Measurements from ENCODE around the gene SPNS2. TPM values are rescaled to one million over a fixed set of nuclear protein-coding genes. Genes with fewer than 3 reads are reported as not detected.

Gene SPNS2
- total RNA-seq, 1 experiment from 2014 or later = 0.08 TPM

DNA sequence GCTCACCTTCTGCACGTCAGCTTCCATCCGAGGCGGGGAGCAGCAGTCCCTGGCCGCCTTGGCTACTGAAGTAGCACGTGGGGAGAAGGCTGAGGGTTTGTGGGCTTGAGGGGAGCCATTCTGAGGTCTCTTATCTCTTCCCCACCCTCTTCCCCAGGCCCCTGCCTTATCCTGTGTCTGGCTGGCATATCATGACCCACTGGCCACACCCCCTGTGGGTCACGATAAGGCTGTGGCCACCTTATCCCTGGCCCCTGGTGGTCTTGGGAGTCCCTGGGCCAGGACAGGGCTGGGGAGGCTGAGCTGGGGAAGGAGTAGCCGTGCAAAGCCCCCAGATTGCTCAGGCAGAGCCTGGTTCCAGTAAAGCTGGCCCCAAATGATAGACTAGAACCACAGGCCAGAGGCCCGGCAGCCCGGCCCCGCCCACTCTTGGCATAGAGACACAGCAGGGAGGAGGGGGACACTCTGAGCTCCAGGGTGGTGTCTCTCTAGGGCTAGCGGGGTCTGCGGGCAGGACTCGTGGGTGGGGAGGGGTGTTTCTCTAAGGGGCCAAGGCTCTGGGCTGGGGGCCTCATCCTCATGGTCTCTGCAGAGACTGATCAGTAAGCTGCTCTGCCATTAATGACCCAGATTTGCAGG, 7.6 kb downstream of the SPNS2 start:
- H3K4me1 ChIP-seq = no peaks in the 10 kb centered on the region

DNA sequence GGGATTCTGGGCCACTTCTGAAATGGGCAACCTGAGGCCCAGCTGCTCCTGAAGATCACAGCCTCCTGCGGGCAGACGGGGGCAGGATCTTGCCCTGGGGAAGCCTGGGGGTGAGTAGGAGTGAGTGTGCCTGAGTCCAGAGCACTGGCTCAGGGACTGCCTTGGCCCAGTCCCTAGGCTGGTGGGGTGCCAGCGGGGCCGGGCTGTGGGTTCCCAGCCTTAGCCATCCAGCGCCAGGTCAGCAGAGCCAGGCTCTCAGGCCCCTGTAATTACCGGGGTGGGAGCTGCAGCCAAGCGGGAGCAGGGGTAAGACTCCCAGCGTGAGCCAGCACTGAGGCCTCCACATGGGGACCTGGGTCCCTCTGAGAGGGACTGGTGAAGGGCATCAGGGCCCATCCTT, 8.2 kb downstream of the SPNS2 start:
- H3K27me3 ChIP-seq = no peaks in the 10 kb centered on the region
- H3K4me3 ChIP-seq = no peak overlapping the region
- no peak for DNase-seq
- H3K9me3 ChIP-seq (replicated peaks) = no peaks in the 10 kb centered on the region
- no peaks in the 10 kb centered on the region for H3K4me1 ChIP-seq
- no peaks in the 10 kb centered on the region for H3K36me3 ChIP-seq
- H3K27ac ChIP-seq = no peak overlapping the region

More for the DNA sequence above, 7.6 kb downstream of the SPNS2 start:
- no peak for DNase-seq
- Histone ChIP-seq H3K36me3 (no peaks in the 10 kb centered on the region), H3K4me3 (no peak overlapping the region), H3K27ac (no peak overlapping the region), H3K27me3 (no peaks in the 10 kb centered on the region), H3K9me3 (replicated peaks) (no peaks in the 10 kb centered on the region)

DNA sequence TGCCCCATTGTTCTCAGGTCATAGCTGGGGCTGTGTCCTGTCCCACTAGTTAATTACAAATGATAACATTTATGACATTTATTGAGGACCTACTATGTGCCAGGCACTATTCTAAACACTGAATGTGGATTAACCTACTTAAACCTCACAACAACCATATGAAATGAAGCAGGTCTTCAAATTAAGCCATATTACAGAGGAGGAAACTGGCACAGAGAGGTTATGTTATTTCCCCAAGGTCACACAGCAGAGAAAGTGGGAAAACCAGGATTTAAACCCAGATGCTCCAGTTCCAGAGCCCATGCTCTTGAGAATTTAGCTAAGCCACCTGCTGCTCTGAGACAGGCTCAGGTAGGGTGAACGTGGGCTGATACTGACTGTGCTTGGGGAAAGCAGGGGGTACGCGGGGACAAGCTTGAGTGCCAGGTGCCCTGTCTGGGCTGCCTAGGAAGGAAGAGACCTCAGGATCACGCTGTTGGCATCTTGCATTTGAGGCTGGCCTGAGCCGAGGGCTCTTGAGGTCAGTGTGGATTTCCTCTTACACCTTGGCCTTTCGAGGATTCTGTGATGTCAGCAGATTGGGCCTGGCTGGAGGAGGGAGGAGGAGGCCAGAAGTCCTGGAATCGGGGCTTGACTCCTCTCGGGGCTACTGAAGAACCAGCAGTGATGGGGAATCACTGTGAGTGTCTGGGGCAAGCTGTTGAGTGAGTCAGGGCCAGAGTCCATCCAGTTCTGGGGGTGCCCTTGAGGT, 8.9 kb downstream of the SPNS2 start:
- no peaks in the 10 kb centered on the region for H3K4me1 ChIP-seq
- no peaks in the 10 kb centered on the region for H3K9me3 ChIP-seq (replicated peaks)
- H3K27ac ChIP-seq = no peak overlapping the region
- no peaks in the 10 kb centered on the region for H3K36me3 ChIP-seq
- no peaks in the 10 kb centered on the region for H3K27me3 ChIP-seq
- H3K4me3 ChIP-seq = no peak overlapping the region
- DNase-seq = no peak

DNA sequence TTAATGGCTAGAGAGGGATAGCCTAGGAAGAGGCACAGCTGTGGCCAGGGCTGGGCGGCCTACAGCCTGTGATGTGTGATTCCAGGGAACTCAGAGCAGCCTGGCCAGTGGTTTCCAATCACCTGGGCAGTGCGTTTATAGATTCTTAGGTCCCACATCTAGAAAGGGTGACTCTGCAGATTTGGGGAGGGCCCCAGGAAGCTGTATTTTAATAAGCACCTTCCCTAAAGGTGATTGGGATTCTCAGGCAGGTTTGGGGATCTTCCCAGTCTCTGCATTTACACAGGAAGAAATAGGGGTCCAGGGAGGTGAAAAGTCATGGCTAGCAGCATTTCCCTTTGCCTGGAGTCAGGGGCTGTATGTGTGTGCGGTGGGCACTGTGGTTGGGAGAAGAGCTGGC, 9.5 kb downstream of the SPNS2 start:
- Histone ChIP-seq H3K27me3 (no peaks in the 10 kb centered on the region), H3K4me1 (no peaks in the 10 kb centered on the region), H3K27ac (no peak overlapping the region), H3K9me3 (replicated peaks) (no peaks in the 10 kb centered on the region), H3K36me3 (no peaks in the 10 kb centered on the region), H3K4me3 (no peak overlapping the region)
- no peak for DNase-seq

DNA sequence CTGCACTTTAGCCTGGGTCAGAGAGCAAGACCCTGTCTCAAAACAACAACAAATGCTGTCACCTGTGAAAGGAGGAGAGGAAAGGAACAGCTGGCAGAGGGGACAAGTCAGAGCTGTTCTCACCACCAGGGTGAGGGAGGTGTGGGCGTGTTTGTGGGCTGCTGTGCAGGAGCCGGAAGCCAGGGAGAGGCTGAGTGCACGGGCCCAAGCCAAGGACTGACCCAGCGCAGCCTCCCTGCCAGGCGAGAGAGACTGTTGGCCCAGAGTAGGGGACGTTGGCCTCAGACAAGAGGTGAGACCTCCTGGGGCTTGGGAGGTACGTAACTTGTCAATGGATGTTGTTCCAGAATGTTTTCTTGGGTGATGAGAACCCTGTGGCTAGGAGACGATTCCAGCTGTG, 10.7 kb downstream of the SPNS2 start:
- no peaks in the 10 kb centered on the region for H3K36me3 ChIP-seq
- H3K27me3 ChIP-seq = no peaks in the 10 kb centered on the region
- no peak overlapping the region for H3K4me3 ChIP-seq
- H3K27ac ChIP-seq = no peak overlapping the region
- no peaks in the 10 kb centered on the region for H3K9me3 ChIP-seq (replicated peaks)
- DNase-seq = no peak
- H3K4me1 ChIP-seq = no peaks in the 10 kb centered on the region

DNA sequence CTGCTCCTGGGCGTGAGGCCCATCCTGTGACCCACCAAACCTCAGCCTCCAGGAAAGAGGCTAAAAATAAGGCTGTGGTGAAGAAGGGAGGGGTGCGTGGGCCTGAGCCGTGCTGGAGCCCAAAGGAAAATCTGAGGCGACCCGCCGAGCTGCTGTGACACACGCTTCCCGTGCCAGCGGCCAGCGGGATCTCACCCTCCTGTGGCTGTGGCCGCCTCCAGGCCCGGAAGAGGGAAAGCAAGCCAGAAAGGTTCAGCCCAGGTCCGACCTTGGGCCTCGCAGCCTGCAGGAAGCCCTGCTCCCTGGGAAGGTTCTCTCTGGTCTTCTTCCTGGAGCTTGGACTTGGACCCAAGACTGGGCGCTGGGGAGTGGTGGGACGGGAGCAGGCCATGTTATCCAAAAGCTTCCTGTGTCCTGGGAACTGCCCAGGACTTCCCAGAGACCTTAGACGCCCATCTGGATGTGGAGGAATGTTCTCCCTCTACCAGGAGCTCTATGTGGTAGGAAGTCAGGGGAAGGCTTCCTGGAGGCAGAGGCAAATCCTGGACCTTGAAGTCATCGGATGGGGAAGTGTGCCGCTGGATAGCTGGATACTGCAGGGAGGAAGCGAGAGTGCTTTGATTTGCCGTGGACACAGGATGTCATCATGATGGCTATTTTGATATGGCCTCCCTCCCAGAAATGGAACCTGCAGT, 11.4 kb downstream of the SPNS2 start:
- Histone ChIP-seq H3K27me3 (no peaks in the 10 kb centered on the region), H3K4me1 (no peaks in the 10 kb centered on the region), H3K4me3 (no peak overlapping the region), H3K36me3 (no peaks in the 10 kb centered on the region), H3K27ac (no peak overlapping the region), H3K9me3 (replicated peaks) (no peaks in the 10 kb centered on the region)
- DNase-seq = no peak

DNA sequence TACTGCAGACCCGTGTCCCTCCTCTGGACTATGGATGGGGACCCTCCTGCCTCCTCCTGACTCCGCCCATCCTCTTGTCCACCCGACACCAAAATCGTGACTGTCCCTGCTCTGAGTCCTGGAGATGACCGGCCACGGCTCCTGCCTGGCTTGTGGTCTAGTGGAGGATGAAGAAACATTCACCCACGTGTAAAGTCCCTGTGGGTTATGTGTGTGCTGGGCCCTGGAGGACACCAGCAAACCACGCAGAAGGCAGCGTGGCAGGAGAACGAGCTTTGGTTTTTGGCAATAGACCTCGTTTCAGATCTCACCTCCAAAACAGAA, 11.9 kb downstream of the SPNS2 start:
- Histone ChIP-seq H3K36me3 (no peaks in the 10 kb centered on the region), H3K27me3 (no peaks in the 10 kb centered on the region), H3K27ac (no peak overlapping the region), H3K4me3 (no peak overlapping the region), H3K9me3 (replicated peaks) (no peaks in the 10 kb centered on the region), H3K4me1 (no peaks in the 10 kb centered on the region)
- DNase-seq = no peak

DNA sequence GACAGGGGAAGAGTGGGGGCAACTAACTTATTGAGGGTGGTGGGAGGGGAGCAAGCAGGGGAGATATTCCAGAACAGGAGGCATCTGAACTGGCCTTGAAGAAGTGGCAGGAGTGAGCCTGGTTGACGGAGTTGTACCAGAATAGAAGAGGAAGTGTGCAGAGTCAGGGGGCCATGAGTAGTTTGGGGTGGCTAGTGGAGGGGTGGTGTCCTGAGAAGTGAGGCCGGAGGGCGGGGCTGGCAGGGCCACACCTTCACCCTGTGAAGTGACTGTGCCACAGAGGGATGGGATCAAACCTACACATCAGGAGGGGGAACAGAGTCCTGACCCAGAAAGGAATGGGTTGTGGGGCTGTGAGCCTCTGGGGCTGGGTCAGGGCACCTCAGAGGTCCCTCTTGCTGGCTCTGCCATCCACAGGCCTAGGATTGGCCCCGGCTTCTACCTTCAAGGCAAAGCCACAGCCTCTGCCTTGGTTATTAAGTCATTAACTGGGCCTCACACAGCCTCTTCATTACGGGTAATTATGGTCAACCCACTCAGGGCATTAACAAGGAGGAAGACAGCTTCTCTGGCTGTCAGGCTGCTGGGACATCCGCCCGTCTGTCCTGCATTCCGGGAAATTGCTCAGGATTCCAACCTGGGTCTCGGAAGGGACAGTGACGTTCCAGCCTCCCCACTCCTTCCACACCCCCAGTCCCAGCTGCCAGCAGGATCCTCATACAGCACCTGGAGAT, 12.7 kb downstream of the SPNS2 start:
- Histone ChIP-seq H3K4me3 (no peak overlapping the region), H3K36me3 (no peaks in the 10 kb centered on the region), H3K4me1 (no peaks in the 10 kb centered on the region), H3K27ac (no peak overlapping the region), H3K9me3 (replicated peaks) (no peaks in the 10 kb centered on the region), H3K27me3 (no peaks in the 10 kb centered on the region)
- DNase-seq = no peak

DNA sequence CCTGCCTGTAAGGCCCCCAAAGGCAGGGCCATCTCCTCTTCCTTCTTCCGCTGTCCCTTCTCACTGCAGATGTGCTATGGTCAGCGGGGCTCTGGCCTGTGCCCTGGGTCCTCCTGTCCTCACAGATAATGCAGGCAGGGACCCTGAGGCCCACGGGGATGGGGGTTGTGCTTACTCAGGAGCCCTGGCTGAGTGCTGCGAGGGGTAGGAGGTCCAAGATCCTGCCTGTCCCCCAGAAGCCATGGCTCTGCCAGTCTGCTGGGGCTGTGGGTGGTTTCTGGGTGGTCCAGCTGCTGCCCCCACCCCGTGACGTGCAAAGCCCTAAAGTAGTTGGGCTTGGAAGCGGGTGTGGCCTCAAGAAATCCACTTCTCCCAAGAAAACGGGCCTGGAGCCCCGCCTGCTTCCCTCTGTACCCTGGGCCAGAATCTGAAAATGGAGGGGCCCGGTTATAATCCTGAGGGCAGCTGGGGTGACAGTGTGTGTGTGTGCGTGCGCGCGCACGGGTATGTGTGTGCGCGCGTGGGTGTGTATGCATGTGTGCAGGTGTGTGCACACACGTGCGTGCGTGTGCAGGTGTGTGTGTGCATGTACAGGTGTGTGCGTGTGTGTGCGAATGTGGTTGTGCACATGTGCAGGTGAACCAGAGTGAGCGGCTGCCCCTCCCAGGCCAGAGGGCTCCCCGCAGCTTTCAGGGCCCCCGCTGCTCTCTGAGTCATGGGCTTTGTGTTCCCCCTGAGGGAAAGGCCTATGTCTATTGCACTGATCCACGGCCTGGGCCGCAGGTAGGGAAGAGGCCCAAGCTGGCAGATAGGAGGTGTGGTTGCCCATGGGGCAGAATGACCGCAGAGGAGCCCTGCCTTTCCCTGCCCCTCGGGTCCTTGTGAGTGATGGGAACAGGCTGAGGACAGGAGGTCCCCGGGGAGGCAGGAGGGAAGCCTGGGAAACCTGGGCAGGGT, 13.8 kb downstream of the SPNS2 start:
- no peaks in the 10 kb centered on the region for H3K27me3 ChIP-seq
- H3K36me3 ChIP-seq = no peaks in the 10 kb centered on the region
- H3K4me3 ChIP-seq = no peak overlapping the region
- H3K4me1 ChIP-seq = no peaks in the 10 kb centered on the region
- no peak overlapping the region for H3K27ac ChIP-seq
- peak in 1 of 2 experiments; percentile 26 for DNase-seq
- no peaks in the 10 kb centered on the region for H3K9me3 ChIP-seq (replicated peaks)

DNA sequence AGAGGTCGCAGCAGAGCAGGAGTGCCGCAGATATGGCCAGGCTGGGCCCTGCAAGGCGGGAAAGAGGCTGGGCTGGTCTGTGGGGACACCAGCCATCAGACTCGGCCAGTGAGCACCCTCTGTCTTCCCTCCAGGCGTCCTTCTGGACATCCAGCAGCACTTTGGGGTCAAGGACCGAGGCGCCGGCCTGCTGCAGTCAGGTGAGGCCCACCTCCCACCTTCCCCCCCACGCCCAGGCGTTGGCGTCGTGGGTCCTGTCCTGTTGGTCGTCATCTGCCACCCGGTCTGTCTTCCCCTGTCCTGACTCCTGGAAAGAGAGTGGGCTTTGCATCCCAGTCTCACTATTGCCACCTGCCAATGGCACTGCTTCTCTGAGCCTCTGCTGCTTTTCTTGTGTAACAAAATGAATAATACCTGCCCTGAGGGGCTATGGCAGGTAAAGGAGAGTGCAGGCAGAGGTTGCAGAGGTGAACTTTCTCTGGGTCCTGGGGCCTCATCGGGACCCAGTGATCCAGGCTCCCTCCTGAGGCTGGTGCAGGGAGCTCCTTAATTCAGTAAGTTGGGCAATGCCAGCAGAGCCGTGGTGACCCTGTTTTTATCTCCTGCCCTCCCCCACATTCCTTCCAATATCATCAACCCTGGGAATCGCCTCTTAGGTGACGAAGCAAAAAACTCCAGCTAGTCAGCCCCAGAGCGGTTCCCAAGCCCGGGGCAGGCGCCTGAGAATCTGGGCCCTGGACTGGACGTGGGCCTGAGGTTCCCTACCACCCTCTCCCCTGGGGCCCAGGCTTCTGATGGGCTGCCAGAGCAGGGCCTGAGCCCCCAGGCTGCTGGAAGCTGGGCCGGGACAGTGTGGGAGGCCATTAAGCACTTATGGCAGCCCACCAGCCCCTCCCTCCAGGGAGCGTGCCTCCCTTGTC, 14.7 kb downstream of the SPNS2 start:
- Histone ChIP-seq H3K27ac (no peak overlapping the region), H3K27me3 (no peaks in the 10 kb centered on the region), H3K36me3 (no peaks in the 10 kb centered on the region), H3K9me3 (replicated peaks) (no peaks in the 10 kb centered on the region), H3K4me1 (no peaks in the 10 kb centered on the region), H3K4me3 (no peak overlapping the region)
- DNase-seq = no peak

DNA sequence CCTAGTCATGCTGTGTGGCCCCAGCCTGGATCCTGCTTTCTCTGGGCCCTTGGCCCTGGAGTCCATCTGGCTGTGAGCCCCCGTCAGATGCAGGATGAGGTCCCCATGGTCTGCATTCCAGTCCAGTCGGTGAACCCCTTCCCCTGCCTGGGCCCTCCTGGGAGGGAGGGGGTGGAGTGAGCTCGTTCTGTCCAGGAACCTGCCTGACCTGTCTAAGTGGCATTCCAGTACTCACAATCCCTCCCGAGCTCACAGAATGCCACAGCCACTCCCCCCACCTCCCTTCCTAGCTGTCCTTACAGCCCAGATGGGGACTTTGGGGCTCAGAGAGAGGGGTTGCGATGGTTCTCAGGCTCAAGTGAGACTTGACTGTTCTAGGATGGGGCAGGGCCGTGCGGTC, 15.5 kb downstream of the SPNS2 start:
- Histone ChIP-seq H3K27me3 (no peaks in the 10 kb centered on the region), H3K4me1 (no peaks in the 10 kb centered on the region; the same call in 1 of the 2 replicates), H3K36me3 (no peaks in the 10 kb centered on the region), H3K27ac (no peak overlapping the region), H3K4me3 (no peak overlapping the region), H3K9me3 (replicated peaks) (no peaks in the 10 kb centered on the region)
- no peak for DNase-seq

DNA sequence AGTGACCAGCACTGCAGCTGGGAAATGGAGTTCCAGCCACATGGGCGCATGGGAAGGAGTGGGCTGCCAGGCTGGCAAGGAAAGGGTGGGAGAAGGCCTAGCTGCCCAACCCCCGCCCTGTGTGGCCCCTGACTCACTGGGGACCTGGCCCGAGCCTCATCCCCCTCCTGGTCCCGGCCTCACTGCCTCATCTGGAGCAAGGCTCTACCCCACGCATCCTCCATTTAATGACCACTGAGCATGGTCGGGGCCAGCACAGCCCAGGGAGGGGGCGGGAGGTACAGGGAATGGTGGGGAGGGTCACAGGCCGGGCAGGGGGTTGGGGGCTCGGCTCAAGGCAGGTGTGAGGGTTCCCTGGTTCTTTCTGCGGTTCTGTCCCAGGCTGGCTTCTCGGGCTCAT, 16.1 kb downstream of the SPNS2 start:
- Histone ChIP-seq H3K36me3 (no peaks in the 10 kb centered on the region), H3K9me3 (replicated peaks) (no peaks in the 10 kb centered on the region), H3K27ac (no peak overlapping the region), H3K27me3 (no peaks in the 10 kb centered on the region), H3K4me1 (no peaks in the 10 kb centered on the region; the same call in 1 of the 2 replicates), H3K4me3 (no peak overlapping the region)
- no peak for DNase-seq

DNA sequence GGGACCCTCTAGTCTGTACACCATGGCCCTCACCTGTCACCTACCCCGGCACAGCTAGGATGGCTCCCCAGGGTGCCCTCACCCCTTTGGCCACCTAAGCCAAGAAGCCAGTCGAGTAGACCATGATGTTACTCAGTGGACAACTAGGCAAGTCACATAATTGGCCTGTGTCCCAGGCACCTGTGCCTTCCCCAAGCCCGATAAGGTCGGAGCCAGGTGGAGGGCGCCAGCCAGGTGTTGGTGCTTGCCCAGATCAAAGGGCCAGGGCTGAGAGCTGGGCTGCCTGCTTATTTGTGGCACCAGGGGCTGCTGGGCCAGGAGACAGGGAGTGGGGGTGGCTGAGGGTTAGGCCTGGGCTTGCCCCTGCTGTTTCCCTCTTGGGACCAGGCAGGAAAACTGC, 16.8 kb downstream of the SPNS2 start:
- H3K4me3 ChIP-seq = no peak overlapping the region
- H3K9me3 ChIP-seq (replicated peaks) = no peaks in the 10 kb centered on the region
- no peaks in the 10 kb centered on the region for H3K27me3 ChIP-seq
- DNase-seq = no peak
- H3K36me3 ChIP-seq = no peaks in the 10 kb centered on the region
- no peaks in the 10 kb centered on the region; the same call in 1 of the 2 replicates for H3K4me1 ChIP-seq
- no peak overlapping the region for H3K27ac ChIP-seq
